ENCODE data around the gene NAIF1.

- TF ChIP-seq POLR2AphosphoS5 (IDR thresholded peaks at IDR 0.05) (no peak), CTCF (IDR thresholded peaks at IDR 0.05) (no peak), EP300 (IDR thresholded peaks at IDR 0.05; ENCODE audit: low read depth) (no peak)
Observed at GRCh38 chr9:128101231-128101661, 34.1 kb upstream of the NAIF1 start.

Measured in transverse colon (tissue), 4 donors.